Fibroblast of skin of back (primary cell): Measurements from ENCODE around the gene RAB12.
"Not testable (repeated sequence)": the region's sequence is repeated elsewhere in the genome, so short reads cannot be mapped to it uniquely, and the experiment has no call there.

Source experiments
- DNase-seq: peaks from one replicate; pipeline ENCODE4 v3.0.0-alpha.2; 2013

RAB12 gene

GRCh38 chr18:8651478-8652261 lies 42.4 kb downstream of the RAB12 start:
- DNase-seq, result not testable (repeated sequence)

- peak; percentile 31 for DNase-seq
Observed at GRCh38 chr18:8654503-8655451, 45.5 kb downstream of the RAB12 start.

DNA sequence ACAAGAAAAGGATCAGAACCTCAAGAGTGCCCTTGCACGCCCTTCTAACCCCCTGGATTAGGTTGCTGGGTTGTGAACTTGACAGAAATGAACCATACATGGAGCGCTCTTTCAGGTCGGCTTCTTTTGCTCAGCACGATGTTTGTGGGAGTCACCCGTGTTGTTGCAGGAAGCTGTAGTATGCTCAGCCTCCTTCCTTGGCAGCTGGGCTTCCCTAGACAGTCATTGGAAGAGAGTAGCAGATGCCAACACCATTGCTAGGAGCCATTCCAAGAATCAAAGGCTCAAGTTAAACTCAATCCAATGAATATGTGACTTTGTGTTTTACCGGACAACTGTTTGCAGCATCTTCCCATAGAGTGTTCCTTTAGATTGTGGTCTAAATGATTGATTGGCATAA lies 47.0 kb downstream of the RAB12 start:
- DNase-seq, result no peak

- no peak for DNase-seq
Observed at GRCh38 chr18:8657050-8657820, 48.0 kb downstream of the RAB12 start.

DNA sequence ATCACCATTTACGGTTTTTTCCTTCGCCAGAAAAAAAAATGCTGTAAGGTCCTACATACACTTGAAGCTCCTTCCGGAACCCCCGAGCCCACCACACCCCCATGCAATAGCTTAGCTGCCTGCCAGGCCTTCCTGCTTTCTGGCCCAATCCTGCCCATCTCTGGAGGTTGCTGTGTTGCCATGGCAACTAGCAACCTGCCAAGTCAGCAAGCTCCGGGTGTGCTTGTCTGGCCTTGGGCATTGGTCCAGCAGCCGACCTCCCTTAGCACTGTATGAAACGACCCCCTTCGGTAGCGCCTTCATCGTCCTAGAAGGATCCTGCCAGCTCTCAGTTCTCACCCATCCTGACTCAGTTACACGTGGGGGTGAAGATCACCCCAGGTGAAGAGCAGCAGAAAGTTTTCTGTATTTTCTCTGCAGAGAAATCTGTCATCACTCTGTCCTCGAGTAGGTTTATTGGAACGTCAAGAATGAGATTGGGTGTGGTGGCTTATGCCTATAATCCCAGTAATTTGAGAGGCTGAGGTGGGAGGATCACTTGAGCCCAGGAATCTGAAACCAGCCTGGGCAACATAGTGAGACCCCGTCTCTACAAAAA lies 48.7 kb downstream of the RAB12 start:
- DNase-seq, result peak; percentile 67

DNA sequence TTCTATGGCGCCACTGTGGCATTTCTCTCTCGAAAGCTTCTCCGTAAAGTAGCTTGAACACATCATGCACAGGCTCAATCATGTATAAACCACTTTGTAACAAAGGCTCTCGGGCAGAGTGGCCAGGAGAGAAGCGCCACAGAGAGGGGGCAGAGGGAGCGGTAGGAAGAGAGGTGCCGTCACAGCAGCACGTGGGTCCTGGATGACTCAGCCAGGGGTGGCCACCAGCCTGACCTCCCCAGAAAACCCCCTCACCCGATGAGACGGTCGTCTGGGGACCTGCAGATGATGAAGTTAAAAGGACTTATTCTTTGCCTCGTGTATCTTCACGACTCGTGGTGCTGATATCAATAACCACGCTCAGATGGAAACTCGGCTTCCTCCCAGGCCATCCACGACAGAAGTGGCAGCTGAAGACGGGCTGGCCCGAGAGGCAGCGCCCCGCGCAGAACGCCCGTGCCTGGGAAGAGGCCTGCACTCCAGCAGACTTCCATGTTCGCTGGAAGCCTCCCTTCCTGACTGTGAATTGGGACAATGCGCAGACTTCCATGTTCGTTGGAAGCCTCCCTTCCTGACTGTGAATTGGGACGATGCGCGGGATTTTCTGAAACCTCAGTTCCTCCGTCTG lies 49.7 kb downstream of the RAB12 start:
- no peak for DNase-seq

DNA sequence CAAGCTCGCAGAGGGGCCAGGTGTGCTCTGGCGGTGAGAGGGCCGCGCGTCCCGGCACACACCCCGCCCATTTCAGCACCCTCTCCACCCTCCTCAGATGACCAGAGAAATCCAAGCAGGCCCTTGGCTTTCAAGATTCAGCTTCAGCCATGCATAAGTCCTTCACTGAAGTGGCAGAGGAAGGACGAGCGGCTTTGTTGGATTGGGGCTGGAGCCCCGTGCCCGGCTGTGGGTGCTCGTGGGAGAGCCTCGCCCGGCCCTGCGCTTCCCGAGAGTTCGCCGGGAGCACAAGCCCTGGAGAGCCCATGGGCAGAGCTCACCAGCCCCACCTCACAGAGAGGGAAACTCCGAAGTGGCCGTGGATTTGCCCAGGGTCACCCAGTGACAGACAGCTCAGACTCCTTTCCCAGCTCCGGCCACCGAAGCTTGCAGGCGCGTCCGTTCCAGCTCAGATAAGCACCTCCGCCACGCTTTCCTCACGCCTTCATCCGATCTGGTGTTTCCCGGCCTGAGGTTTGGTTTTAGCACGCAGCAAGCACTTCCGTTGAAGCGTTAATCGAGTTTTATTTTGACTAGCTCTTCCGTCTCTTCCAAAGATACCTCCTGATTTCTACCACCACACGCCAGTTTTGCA lies 50.5 kb downstream of the RAB12 start:
- no peak for DNase-seq

DNA sequence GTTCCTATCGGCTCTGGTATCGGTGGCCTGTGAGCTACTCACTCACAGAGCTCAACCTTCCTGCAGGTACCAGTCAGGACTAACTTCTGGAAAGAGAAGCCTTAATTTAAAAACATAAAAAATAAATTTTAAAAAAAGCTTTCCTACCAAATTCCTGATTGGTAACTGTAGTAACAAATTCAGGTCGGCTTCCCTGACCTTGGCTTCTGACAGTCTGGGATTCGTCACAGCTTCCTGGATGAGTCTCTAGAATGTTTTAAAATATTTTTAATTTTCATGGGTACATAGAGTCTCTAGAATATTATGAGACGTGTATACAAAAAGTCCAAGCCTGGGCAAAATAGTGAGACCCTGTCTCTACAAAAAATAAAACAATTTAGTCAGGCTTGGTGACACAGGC lies 51.1 kb downstream of the RAB12 start:
- DNase-seq, result no peak

DNA sequence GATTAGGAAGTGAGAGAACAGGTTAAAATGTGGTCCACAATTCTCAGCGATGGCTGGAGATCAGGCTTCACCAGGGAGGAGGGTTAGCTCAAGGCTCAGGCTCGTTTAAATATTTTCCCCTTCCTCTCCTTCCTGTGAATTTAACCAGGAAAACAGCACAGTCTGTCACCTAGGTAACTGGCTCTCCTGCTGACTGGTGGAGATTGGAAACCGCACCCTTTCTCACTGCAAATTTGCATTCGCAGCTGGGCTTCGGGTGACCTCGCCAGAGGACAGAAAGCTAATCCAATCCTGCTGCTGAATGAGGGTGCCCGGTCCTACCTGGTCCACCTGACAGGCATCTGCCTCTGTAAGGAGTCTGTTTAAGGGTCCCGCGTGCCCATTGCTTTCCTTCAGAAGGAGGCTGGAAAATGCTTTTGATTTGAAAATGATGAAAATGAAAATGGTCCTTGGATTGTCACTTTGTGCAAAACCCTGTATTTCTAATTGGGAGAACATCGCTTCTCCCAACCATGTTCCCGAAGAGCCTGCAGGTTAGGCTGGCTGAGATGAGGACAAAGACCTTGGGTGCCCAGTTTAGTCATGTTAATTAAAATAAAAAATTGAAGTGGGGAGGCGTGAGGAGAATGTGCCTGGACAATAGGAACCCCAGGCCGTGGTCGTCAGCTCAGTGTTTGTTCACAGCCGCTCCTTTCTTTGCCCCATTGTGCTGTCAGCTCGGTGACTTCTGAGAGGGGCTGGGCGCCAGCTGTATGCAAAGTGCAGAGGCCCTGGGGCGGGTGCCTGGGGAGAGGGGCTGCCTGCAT lies 52.7 kb downstream of the RAB12 start:
- DNase-seq, result peak; percentile 59

- DNase-seq, result no peak
Observed at GRCh38 chr18:8662560-8663255, 53.5 kb downstream of the RAB12 start.

DNA sequence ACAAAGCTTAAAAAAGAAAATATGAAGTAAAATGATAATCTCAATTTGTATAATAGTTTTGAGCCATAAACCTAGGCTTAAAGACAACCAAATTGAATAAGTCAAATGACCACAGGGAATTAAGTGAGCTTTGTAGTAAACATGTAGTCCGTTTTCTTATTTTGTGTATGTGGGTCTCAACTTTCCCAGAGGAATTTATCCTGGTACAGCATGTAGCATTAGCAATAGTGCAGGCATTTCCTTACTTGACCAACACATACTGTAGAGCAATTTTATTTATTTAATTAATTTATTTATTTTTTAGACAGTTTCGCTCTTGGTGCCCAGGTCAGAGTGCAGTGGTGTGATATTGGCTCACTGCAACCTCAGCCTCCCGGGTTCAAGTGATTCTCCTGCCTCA lies 58.6 kb downstream of the RAB12 start:
- peak; percentile 67 for DNase-seq

DNA sequence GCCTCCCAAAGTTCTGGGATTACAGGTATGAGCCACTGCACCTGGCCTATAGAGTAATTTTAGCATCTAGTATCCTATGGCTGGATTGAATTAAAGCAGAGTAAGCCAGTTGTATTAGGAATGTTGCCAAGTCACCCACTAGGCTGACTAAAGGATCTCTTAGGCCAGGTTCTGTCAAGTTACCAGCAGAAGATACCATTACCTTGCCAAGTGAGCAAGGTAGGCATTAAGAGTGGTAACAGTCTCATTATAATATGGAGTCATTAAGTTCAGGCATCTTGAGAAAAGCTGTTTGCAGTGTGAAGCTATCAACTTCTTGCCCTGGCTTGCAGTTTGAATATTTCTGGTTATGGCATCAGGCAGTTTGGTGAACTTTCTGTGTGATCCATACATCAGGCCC lies 59.1 kb downstream of the RAB12 start:
- no peak for DNase-seq

DNA sequence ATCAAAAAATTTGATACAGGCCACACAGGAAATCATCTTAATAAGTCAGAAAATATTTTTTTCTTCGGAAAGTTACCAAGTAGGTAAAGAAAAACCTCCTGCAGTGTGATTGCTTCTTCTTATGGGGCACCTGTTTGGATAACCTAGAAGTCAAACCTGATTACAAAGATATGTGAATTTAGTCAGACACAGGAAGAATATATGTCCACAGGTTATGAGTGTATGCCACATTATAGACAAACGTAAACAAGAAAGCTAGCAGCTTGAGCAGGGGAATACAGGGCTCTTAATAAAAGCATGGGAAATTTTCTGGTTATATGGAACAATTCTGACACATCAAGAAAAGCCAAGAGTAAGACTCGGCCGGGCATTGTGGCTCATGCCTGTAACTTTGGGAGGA lies 60.3 kb downstream of the RAB12 start:
- no peak for DNase-seq

GRCh38 chr18:8673256-8674209 lies 64.3 kb downstream of the RAB12 start:
- DNase-seq, result peak; percentile 54

GRCh38 chr18:8675057-8675456 lies 65.8 kb downstream of the RAB12 start:
- DNase-seq, result no peak

GRCh38 chr18:8681196-8681595 lies 72.0 kb downstream of the RAB12 start:
- no peak for DNase-seq

DNA sequence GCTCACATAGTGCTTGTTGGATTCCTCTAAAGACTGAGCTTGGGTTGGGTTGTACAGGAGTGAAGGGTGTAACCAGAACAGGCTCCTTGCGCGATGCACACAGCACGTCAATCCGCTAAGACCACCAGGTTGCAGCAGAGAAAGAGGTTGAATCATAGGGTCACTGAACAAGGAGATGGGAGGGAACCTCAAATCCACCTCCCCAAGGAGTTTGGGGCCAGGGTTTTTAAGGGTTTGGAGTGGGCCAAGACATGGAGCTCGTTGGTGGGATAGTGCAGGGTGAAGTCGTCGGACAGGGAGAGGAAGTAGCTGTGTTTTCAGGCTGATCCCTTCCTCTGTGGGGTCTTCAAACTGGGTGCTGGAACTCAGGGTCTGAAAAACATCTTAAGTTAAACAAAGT lies 75.3 kb downstream of the RAB12 start:
- no peak for DNase-seq

DNA sequence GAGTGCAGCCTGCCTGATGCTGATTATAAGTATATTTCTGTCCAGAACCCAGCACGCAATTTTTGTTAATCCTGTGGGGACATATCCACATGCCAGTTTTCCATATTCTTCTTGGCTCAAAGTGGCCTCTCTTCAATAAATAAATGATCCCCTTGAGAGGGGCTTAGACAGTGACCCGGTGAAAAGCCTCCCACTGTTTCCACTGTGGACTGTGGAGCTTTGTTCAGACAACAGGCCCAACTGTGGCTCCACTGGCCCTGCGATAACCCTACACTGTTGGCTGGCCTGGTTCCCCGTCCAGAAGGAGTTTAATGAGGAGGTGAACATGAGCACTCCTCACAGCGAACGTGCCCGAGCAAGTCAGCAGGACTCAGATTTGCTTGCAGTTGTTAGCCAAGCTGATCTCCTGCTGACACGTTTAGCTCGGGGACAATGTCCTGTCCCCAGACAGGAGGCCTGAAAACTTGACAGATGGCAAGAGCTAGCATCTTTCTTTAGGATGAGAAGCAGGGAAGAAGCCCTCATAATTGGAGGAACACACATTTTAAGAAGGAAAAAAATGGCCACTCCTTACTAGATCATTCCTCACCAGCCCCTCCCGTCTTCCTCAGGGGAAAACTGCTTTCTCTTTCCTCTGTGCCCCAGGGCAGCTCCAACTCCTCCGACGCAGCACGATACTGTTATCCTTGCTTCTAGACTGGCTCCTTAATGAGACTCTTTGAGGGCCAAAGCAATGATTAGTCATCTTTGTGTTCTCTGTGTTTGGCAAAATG lies 76.1 kb downstream of the RAB12 start:
- peak; percentile 66 for DNase-seq
